Measurements from ENCODE around the gene TMSB4X. TPM values are rescaled to one million over a fixed set of nuclear protein-coding genes. Genes with fewer than 3 reads are reported as not detected.
A peak's percentile ranks its signal among the peaks of the same experiment; 100 is the strongest.

TMSB4X gene
- total RNA-seq, 1 experiment from 2014 or later = 1,177 TPM

GRCh38 chrX:12984603-12985319 is 9.9 kb downstream of the TMSB4X start:
- H3K36me3 ChIP-seq = no peaks in the 10 kb centered on the region
- DNase-seq = peak; percentile 68
- no peaks in the 10 kb centered on the region for H3K9me3 ChIP-seq

GRCh38 chrX:12985331-12985730 is 10.4 kb downstream of the TMSB4X start:
- Histone ChIP-seq H3K9me3 (no peaks in the 10 kb centered on the region), H3K27me3 (no peaks in the 10 kb centered on the region), H3K36me3 (no peaks in the 10 kb centered on the region), H3K4me3 (no peak overlapping the region)
- DNase-seq = no peak

More at GRCh38 chrX:12984603-12985319, 9.9 kb downstream of the TMSB4X start:
- Histone ChIP-seq H3K4me3 (no peak overlapping the region), H3K27me3 (no peaks in the 10 kb centered on the region)

- no peaks in the 10 kb centered on the region for H3K27me3 ChIP-seq
- no peaks in the 10 kb centered on the region for H3K9me3 ChIP-seq
- no peak for DNase-seq
- H3K36me3 ChIP-seq = no peaks in the 10 kb centered on the region
- no peak overlapping the region for H3K4me3 ChIP-seq
Measured at GRCh38 chrX:12986164-12986779, 11.4 kb downstream of the TMSB4X start.

GRCh38 chrX:12986886-12987285 is 12.0 kb downstream of the TMSB4X start:
- DNase-seq = no peak
- Histone ChIP-seq H3K9me3 (no peaks in the 10 kb centered on the region), H3K36me3 (no peaks in the 10 kb centered on the region), H3K27me3 (no peaks in the 10 kb centered on the region), H3K4me3 (no peak overlapping the region)

- Histone ChIP-seq H3K36me3 (no peaks in the 10 kb centered on the region), H3K27me3 (no peaks in the 10 kb centered on the region), H3K4me3 (no peak overlapping the region), H3K9me3 (no peaks in the 10 kb centered on the region)
- DNase-seq = no peak
Measured at GRCh38 chrX:12987340-12987739, 12.4 kb downstream of the TMSB4X start.

GRCh38 chrX:12987900-12988594 is 13.1 kb downstream of the TMSB4X start:
- Histone ChIP-seq H3K4me3 (no peak overlapping the region), H3K9me3 (no peaks in the 10 kb centered on the region), H3K36me3 (no peaks in the 10 kb centered on the region), H3K27me3 (no peaks in the 10 kb centered on the region)
- DNase-seq = no peak

GRCh38 chrX:12988797-12989196 is 13.9 kb downstream of the TMSB4X start:
- Histone ChIP-seq H3K27me3 (no peaks in the 10 kb centered on the region), H3K36me3 (no peaks in the 10 kb centered on the region), H3K4me3 (no peak overlapping the region), H3K9me3 (no peaks in the 10 kb centered on the region)
- no peak for DNase-seq

GRCh38 chrX:12989461-12989860 is 14.6 kb downstream of the TMSB4X start:
- DNase-seq = no peak

GRCh38 chrX:12991575-12991974 is 16.7 kb downstream of the TMSB4X start:
- no peaks in the 10 kb centered on the region for H3K36me3 ChIP-seq

More at GRCh38 chrX:12989461-12989860, 14.6 kb downstream of the TMSB4X start:
- Histone ChIP-seq H3K36me3 (no peaks in the 10 kb centered on the region), H3K9me3 (no peaks in the 10 kb centered on the region), H3K27me3 (no peaks in the 10 kb centered on the region), H3K4me3 (no peak overlapping the region)

GRCh38 chrX:12992544-12993118 is 17.7 kb downstream of the TMSB4X start:
- no peaks in the 10 kb centered on the region for H3K36me3 ChIP-seq
- no peak for DNase-seq
- H3K9me3 ChIP-seq = no peaks in the 10 kb centered on the region
- H3K4me3 ChIP-seq = no peak overlapping the region
- no peaks in the 10 kb centered on the region for H3K27me3 ChIP-seq

More at GRCh38 chrX:12991575-12991974, 16.7 kb downstream of the TMSB4X start:
- Histone ChIP-seq H3K4me3 (no peak overlapping the region), H3K9me3 (no peaks in the 10 kb centered on the region), H3K27me3 (no peaks in the 10 kb centered on the region)
- no peak for DNase-seq

- no peak for DNase-seq
- no peak overlapping the region for H3K4me3 ChIP-seq
- H3K9me3 ChIP-seq = no peaks in the 10 kb centered on the region
- H3K36me3 ChIP-seq = no peaks in the 10 kb centered on the region
- H3K27me3 ChIP-seq = no peaks in the 10 kb centered on the region
Measured at GRCh38 chrX:12993826-12994225, 18.9 kb downstream of the TMSB4X start.

- no peak for DNase-seq
- no peak overlapping the region for H3K4me3 ChIP-seq
- no peaks in the 10 kb centered on the region for H3K27me3 ChIP-seq
- no peaks in the 10 kb centered on the region for H3K36me3 ChIP-seq
- no peaks in the 10 kb centered on the region for H3K9me3 ChIP-seq
Measured at GRCh38 chrX:12994321-12994720, 19.4 kb downstream of the TMSB4X start.

- Histone ChIP-seq H3K36me3 (no peaks in the 10 kb centered on the region), H3K27me3 (no peaks in the 10 kb centered on the region), H3K4me3 (no peak overlapping the region), H3K9me3 (no peaks in the 10 kb centered on the region)
- no peak for DNase-seq
Measured at GRCh38 chrX:12996934-12997435, 22.1 kb downstream of the TMSB4X start.

GRCh38 chrX:12997906-12998687 is 23.2 kb downstream of the TMSB4X start:
- no peaks in the 10 kb centered on the region for H3K27me3 ChIP-seq
- H3K4me3 ChIP-seq = no peak overlapping the region
- no peak for DNase-seq
- no peaks in the 10 kb centered on the region for H3K36me3 ChIP-seq
- no peaks in the 10 kb centered on the region for H3K9me3 ChIP-seq

GRCh38 chrX:12999422-12999821 is 24.5 kb downstream of the TMSB4X start:
- no peaks in the 10 kb centered on the region for H3K9me3 ChIP-seq
- DNase-seq = no peak
- H3K4me3 ChIP-seq = no peak overlapping the region
- H3K27me3 ChIP-seq = no peaks in the 10 kb centered on the region
- H3K36me3 ChIP-seq = no peaks in the 10 kb centered on the region

- H3K36me3 ChIP-seq = no peaks in the 10 kb centered on the region
- DNase-seq = no peak
- no peak overlapping the region for H3K4me3 ChIP-seq
- H3K9me3 ChIP-seq = no peaks in the 10 kb centered on the region
- H3K27me3 ChIP-seq = no peaks in the 10 kb centered on the region
Measured at GRCh38 chrX:13000301-13000811, 25.4 kb downstream of the TMSB4X start.
